ENCODE data around the gene AKR1C2.

DNA sequence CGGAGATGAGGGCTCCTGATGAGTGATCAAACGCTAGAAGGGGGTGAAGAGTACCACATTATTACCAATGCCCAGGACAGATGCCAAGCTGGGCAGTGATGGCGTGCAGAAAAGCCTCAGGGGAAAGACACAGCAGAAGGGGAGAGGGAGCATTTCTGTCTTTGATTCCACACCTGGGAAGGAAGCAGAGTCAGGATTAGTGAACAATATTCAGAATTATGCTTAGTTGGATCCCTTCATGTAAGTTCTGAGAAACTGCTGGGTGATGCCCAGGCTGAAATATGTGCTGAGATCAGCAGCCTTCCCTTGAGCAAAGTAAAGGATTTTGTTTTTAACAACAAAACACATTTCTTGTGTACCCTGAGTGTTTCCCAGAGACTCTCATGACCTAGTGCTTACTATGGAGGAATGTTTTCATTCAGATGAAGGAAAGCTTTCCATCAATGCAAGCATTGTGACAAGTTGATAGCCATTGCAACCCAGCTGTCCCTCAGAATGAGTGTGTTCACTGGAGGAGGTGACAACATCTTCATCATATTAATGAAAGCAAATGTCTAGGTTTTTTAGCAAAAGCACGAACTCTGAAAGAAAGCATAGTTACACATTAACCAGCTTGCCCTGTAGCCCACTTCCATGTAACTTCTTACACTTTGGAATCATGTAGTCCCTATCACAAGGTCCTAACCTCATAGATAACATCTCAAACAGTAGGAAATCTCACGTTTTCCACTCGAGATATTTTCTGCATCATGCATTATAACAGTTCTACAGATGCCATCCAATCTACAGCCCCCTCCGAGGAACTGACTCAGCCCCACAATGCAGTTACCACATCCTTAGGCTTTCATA, 64.2 kb downstream of the AKR1C2 start:
- TF ChIP-seq, protein P1, sequence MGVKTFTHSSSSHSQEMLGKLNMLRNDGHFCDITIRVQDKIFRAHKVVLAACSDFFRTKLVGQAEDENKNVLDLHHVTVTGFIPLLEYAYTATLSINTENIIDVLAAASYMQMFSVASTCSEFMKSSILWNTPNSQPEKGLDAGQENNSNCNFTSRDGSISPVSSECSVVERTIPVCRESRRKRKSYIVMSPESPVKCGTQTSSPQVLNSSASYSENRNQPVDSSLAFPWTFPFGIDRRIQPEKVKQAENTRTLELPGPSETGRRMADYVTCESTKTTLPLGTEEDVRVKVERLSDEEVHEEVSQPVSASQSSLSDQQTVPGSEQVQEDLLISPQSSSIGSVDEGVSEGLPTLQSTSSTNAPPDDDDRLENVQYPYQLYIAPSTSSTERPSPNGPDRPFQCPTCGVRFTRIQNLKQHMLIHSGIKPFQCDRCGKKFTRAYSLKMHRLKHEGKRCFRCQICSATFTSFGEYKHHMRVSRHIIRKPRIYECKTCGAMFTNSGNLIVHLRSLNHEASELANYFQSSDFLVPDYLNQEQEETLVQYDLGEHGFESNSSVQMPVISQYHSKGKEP (tag by site-specific recombination; IDR thresholded peaks at IDR 0.05), result no peak
- TF ChIP-seq MEIS1 (CRISPR knock-in tag; IDR thresholded peaks at IDR 0.05; ENCODE audit: borderline replicate concordance) (no peak), KLF16 (tag by site-specific recombination; IDR thresholded peaks at IDR 0.05) (no peak)
